Glomerular endothelial cell (primary cell): ENCODE data around the gene LMBR1. TPM values are rescaled to one million over a fixed set of nuclear protein-coding genes. Genes with fewer than 3 reads are reported as not detected.
"Not testable (repeated sequence)": the region's sequence is repeated elsewhere in the genome, so short reads cannot be mapped to it uniquely, and the experiment has no call there.

Experiments used
- DNase-seq: peaks from one replicate; pipeline ENCODE4 v3.0.0-alpha.2; 2011; ENCODE audit warnings: low read depth, low spot score; ENCODE audit errors: extremely low read depth
- total RNA-seq: library from RNA; depleted of rRNA; stranded (reverse); fragments of >200 nt; gene quantifications from 2 replicates; pipeline ENCODE4 v1.2.3, GENCODE V29; 2015

LMBR1 gene
- total RNA-seq, 1 donor from 2014 or later = 170 TPM

DNA sequence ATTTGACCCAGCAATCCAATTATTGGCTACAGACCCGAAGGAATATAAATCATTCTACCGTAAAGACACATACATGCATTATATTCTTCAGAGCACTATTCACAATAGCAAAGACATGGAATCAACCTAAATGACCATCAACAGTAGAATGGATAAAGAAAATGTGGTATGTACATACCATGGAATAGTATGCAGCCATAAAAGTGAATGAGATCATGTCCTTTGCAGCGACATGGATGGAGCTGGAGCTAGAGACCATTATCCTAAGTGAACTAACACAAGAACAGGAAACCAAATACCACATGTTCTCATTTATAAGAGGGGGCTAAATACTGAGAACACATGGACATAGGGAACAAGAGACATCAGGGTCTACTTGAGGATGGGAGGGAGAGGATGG is 44.0 kb downstream of the LMBR1 start:
- no peak for DNase-seq

DNA sequence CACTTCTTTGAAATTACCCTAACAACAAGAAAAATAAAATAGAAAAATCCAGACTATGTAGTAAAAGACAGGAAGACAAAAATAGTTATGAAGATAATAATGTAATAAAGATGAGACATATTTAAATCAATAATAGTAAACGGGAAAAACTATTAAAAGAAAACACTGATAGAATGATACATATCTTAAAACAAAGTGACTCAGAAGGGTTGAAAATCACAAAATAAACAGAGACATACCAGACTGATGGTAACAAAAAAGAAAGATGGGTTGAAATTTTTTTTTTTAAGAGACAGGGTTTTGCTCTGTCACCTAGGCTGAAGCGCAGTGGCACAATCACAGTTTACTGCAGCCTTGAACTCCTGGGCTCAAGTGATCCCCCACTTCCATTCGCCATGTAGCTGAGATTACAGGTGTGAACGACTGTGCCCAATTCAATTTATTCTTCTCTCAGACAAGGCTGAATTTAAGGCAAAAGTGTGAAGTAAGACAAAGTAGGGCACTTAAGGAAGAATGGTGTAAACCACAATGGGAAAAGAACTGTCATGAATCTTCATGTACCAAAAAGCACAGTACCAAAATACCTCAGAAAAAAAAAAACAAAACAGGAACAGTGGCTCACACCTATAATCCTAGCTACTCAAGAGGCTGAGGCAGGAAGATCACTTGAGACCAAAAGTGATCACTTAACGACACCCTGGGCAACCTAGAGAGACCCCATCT is 47.4 kb downstream of the LMBR1 start:
- DNase-seq = no peak

DNA sequence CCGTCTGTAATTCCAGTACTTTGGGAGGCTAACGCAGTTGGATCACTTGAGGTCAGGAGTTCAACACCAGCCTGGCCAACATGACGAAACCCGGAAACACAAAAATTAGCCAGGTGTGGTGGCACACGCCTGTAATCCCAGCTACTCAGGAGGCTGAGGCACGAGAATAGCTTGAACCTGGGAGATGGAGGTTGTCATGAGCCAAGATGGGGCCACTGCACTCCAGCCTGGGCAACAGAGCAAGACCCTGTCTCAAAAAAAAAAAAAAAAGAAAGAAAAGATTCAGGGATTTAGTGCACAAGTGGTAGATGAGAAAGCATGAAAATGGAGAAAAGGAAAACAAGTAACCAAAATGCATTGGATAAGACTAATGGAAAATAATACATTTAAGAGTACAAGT is 49.4 kb downstream of the LMBR1 start:
- DNase-seq = not testable (repeated sequence)

DNA sequence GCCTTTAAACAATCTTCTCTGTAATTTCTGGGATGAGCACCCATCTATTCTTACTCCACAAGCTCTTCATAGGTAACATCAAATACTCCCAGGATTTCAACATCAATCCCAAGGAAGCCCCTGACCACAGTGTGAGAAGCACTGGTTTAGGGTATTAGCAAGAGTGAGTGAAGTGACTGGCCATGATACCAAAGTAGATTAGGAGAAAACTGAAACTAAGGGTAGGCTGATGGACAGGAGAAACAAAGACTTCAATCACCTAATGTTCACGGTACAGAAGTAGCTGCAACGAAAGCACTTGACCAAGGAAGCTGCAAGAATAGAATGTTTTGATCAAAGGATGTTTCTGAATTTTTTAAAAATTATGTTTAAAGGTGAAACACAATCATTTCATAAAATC is 49.8 kb downstream of the LMBR1 start:
- DNase-seq = no peak

DNA sequence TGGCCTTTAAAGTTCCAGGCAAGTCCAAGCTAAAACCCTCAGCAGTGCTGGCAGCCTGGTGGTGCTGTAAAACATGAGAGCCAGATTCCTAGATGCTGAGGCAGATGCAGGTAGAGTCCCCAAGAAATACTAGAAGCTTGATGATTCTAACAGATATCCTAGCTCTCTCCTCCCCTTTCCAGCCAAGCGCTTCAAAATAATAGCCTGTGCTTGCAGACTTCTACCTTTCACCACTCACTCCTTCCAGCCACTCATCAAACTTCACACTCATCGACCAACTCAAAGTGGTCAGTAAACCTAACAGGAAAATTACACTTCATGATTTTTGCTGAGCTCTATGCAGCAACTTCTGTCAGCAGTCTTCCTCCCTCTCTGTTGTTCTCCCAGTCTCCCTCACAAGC is 50.2 kb downstream of the LMBR1 start:
- no peak for DNase-seq

DNA sequence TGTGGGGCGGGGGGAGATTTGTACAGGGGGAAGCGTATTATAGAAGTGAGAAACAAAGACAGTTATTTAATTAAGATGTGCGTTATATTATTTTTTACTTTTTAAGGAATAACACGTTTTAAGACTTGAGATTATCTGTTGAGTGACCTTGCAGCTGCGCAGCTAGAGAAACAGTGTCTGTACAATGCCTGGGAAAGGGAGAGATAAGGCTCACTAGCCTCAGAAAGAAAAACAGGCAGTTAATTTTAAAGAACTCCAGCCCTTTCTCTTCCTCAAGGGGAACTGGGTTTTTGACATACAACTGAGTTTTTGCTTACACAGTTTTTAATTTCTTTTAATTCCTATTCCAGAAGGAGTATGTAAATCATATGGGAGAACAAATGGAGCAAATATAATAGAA is 50.7 kb downstream of the LMBR1 start:
- no peak for DNase-seq

DNA sequence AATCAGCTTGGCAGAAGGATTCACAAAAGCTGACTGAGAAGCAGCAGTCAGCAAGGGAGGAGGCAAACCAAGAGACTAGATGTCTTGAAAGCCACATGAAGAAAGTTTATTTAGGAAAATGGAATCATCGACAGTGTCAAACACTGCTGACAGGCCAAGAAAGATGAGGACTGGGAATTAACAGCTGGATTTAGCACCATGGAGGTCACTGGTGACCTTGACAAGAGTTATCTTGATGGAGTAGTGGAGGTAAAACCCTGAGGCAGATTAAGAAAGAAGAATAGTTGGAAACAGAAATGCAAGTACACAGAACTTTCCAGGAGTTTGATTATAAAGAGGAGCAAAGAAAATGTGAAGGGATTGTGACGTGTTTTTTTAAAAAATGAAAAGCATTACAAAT is 51.5 kb downstream of the LMBR1 start:
- DNase-seq = no peak

DNA sequence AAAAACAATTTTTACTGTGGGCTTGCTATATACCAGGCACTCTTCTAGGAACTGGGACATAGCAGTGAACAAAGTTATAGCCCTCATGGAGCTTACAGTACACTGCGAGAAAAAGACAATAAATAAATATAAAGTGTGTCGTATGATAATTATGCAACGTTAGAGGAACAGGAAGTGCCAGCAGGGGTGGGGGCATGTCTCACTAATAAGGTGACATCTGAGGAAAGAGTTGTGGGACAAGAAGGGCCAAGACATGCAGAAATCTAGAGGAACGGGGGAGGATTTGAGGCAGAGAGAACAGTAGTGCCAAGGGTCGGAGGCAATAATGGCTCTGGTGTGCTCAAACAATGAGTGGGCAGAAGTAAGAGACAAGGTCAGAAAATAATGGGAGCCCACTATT is 52.8 kb downstream of the LMBR1 start:
- no peak for DNase-seq

DNA sequence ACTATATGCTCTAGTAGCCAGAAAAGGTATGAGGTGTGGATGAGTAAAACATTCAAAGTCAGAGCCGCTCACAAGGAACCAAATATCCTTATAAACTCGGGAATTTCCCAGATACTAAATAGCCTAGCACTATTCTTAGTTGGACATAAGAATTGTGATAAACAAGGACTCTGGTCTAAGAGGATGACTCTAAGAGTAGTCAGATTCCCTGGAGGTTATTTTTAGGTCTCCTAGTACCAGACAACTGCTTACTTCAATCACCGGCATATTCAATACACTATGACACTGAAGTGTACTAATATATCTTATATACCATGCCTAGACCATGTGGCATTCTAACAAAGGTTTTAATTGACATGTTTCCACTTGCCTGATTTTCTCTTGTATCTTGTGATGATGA is 56.5 kb downstream of the LMBR1 start:
- DNase-seq = no peak

DNA sequence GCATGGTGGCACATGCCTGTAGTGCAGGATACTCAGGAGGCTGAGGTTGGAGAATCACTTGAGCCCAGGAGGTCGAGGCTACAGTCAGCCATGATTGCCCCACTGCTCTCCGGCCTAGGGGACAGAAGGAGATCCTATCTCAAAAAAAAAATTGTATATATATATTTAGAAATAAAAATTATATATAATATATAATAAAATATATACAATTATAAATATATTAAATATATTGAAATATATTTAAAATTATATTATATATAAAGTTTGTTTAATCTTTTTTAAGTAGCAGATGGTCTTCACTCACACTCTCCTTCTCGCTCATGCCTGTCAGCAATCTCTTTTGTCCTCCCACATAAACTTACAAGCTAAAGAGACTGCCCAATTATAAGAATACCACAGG is 58.5 kb downstream of the LMBR1 start:
- DNase-seq = no peak

DNA sequence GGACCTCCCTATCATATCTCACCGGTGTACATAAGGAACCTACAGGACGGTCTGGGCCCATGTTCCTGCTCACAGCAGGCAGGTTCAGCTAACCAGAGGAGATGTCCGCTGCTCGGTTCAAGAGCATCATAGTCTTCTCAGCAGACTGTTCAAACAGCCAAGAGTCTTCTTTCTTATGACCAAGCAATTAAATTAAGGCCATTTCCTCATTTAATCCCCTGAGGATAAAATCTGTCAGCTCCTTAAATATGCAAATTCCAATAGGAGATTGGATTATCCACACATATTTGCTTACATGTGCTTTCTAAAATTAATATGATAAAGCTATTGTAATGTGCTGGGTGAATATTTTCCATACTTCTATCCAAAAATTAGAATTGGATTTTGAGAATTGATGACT is 59.7 kb downstream of the LMBR1 start:
- DNase-seq = no peak

DNA sequence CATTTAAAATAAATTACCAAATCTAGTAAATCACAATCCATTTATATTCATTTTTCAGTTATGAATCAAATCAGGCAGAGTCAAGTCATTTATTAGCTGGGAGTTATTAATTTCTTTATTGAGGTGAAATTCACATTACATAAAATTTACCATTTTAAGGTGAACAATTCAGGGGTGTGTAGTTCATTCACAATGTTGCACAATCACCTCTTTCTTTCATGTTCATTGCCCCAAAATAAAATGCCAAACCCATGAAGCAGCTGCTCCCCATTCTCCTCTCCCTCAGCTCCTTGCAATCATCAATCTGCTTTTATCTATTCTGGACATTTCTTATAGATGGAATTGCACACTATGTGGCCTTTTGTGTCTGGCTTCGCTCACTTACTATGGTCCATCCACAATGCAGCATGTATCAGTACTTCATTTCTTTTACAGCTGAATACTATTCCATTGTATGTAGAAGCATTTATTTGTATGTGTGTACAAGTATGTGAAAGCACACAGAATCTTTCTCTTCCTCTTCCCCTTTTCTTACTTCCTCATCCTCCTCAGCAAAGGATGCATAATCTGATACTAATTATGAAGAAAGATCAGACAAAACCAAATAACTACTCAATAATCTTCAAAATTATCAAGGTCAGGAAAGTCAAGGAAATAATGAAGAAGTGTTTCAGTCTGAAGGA is 60.6 kb downstream of the LMBR1 start:
- DNase-seq = no peak

DNA sequence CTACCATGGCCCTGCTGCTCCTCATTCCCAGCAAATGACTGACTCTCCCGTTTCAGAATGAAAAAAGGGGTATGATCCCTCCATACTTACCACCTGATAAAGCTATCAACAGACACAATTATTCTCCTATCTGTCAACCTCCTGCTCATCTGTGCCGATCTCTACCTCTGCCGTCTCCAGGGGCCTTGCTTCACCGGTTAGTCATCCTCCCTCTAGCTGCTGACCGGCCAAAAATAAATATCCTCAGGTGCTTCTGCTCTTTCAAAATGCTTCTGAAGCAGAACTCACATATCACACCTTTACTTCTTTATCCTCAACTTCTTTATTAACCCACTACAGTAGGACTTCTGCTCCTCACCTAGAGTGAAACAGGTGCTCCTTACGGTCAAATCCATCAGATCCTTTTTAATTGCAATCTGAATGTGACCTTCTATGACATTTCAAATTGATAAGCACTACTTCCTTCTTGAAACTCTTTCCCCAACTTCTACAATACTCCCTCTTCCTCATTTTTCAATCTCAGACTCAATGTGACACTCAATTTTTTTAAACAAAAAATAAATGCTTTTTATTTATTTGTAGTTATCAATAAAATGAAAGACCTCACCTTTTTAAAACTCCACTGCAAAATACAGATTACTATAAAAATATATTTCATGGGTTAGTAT is 63.2 kb downstream of the LMBR1 start:
- no peak for DNase-seq

DNA sequence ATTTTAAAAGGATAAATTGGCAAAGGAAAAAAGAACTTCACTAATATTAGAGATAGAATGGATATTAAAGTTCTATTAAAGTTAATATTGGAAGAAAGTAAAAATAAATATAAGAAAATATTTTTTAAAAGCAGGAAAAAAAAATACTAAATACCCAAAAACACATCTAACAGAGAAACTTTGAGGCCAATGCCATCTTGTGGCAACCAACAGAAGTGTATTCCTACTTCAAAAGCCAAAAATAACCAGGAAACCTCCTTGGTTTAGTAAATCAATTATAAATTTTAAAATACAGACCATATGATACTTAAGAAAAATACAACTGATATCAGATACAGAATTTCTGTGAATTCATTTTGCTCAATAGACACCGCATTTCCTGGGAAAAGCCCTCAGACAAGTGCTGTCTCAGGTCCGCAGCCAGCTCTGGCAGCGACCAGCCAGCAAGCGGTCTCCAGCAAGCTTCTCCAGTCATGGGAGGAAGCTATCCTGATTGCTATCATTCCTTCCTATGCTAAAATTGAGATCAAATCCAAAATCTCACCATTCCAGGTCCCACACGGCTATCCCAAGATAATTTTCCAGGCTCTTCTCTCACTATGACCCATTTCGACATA is 65.3 kb downstream of the LMBR1 start:
- no peak for DNase-seq

DNA sequence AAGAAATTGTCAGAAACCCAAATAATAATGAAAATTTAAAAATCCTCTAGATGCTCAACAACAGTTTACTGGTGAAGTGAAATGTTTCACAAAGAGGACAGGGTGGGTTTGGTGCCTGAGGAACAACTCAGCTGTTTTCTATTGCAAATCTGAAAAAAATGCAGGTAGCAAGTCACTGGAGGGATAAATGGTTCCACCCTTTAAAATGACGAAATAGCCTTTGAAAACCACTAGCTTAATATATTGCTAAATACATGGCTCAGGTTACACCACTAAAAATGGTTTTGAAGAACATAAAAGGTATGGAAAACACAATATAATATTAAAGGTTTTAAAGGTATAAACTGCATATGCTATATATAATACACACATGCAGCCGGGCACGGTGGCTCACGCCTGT is 69.5 kb downstream of the LMBR1 start:
- no peak for DNase-seq

DNA sequence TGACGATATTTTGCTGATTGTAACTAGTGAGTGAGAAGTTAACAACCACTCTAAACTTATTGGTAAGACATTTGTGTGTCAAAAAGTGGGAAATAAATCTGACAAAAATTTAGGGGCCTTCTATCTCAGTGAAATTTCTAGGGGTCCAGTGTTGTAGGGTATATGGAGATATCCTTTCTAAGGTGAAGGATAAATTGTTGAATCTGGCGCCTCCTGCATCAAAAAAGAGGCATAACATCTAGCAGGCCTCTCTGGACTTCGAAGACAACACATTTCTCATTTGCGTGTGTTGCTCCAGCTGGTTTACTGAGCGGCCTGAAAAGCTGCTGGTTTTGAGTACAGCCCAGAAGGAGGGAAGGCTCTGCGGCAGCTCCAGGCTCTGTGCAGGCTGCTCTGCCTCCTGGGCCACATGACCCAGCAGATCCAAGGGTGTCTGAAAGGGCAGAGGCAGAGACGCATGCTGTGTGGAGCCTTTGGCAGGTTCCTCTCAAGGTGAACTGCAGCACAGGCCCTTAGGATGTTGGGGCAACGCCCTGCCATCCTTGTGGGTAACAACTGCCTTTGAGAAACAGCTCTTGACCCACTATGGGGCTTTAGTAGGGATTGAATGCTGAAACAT is 72.4 kb downstream of the LMBR1 start:
- DNase-seq = no peak

DNA sequence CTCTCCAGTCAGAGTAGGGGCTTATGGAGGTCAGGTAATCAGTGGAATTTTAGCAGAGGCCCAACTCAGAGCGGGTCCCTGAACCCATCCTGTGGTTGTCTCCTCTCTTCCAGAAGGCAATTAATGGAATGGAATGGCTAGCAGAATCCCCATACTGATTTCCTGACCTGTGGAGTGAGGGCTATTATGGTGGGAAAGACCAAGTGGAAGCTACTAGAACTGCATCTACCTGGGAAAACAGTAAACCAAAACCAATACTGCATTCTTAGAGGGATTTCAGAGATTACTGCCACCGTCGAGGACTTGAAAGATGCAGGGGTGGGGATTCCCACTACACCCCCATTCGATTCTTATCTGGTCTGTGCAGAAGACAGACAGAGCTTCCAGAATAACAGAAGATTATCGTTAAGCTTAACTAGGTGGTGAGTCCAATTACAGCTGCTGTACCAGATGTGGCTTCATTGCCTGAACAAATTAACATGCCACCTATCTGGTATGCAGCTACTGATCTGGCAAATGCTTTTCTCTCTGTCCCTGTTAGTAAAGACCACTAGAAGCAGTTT is 73.2 kb downstream of the LMBR1 start:
- no peak for DNase-seq

DNA sequence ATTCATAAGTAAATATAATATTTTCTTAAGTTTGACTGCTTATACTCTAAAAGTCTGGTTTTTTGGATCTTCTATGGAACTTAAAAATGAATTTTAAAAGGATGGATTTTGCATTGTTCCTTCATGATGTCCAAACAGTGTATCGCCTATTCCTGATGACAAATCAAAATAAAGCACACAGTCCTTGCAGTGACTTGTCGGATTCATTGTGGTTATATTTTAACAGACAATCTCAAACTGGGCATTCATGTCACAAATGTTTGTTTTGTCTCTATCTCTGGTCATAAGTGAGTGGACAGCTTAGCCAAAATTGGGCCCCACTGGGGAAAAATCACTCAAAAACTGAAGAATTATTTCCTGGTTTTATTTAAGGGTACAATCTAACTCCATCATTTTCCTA is 74.8 kb downstream of the LMBR1 start:
- no peak for DNase-seq

DNA sequence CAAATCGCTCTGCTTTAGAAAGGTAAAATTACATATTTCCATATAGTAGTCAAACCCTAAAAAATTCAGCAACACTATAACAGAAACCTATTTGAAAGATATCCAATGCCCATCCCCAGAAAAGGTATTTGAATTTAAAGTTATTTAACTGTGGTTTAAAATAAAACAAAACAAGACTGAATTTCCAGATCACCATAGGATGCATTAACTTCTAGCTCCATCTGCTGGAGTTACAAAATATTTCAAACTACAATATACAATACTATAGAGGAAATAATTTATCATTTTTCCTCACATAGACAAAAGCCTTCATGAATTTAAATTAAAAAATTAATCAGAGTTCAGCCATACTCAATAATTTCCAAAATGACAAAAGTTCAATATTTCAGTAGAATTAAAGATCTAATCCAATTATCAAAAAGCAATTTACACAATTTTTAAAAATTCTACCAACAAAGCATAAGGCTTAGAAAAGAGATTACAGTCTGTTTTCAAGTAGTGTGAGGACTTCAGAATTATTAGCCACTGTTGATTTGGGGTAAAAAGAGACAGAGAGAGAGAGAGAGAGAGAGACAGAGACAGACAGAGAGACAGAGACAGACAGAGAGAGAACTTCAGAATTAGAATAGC is 75.9 kb downstream of the LMBR1 start:
- DNase-seq = no peak

DNA sequence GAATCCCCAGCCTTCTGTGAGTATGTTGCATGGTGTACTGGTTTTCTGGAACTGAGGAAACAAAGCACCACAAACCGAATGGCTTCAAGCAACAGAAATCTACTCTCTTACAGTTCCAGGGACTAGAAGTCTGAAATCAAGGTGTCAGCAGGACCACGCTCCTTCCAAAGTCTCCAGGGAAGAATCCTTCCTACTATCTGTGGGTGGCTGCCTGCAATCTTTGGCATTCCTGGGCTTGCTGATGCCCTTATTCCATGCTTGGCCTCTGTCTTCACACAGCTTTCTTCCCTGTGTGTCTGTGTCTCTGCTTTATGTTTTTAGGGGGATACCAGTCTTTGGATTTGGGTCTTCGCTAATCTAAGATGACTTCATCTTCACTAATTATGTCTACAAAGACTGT is 81.3 kb downstream of the LMBR1 start:
- DNase-seq = no peak
